Gastroesophageal sphincter (tissue), 4 donors: Measurements from ENCODE around the gene CACNA1C. TPM values are rescaled to one million over a fixed set of nuclear protein-coding genes. Genes with fewer than 3 reads are reported as not detected.
A peak's percentile ranks its signal among the peaks of the same experiment; 100 is the strongest.

ENCODE experiments used
- ATAC-seq: fragments of 150-250 bp; one replicate; pipeline ENCODE4 v1.9.1; 2016; ENCODE audit warnings: mild to moderate bottlenecking, moderate library complexity
- H3K27ac ChIP-seq, 4 donors: fragments of 200-600 bp; sonication (generic) in 3 of 4; 1 replicate in 3 of 4; 2 replicates in 1 of 4; pipeline ENCODE4 v1.5.1; 2016 to 2019
- H3K27me3 ChIP-seq: fragments of 200-600 bp; sonication (generic); one replicate; pipeline ENCODE4 v1.5.1; 2019
- H3K36me3 ChIP-seq, 2 donors: fragments of 200-600 bp; sonication (generic); one replicate each; pipeline ENCODE4 v1.5.1; 2019; ENCODE audit warnings: control low read depth in 1 of 2
- H3K4me1 ChIP-seq, 3 donors: fragments of 200-600 bp; sonication (generic); 1 replicate in 2 of 3; 2 replicates in 1 of 3; pipeline ENCODE4 v1.5.1; 2016 to 2019; ENCODE audit warnings: control low read depth in 2 of 3
- H3K4me3 ChIP-seq, 2 donors: fragments of 200-600 bp; sonication (generic); one replicate each; pipeline ENCODE4 v1.5.1; 2019; ENCODE audit warnings: mild to moderate bottlenecking in 1 of 2, moderate library complexity in 1 of 2
- H3K9me3 ChIP-seq, 3 donors: fragments of 200-600 bp; sonication (generic); one replicate each; pipeline ENCODE4 v1.5.1; 2017 to 2019; ENCODE audit warnings: control low read depth in 2 of 3
- CTCF ChIP-seq, 4 experiments: fragments of 200-600 bp in 2 of 4; fragments of 450-650 bp in 2 of 4; sonication (generic) in 1 of 4; IDR thresholded peaks; one replicate each; pipeline ENCODE4 v1.5.1; 2017 to 2019; ENCODE audit warnings: antibody characterized with exemption in 4 of 4, mild to moderate bottlenecking in 2 of 4, moderate library complexity in 2 of 4
- EP300 ChIP-seq: sonication (generic); formaldehyde crosslinking; IDR thresholded peaks from one replicate; pipeline ENCODE4 v1.6.1; 2017; ENCODE audit warnings: antibody characterized with exemption, mild to moderate bottlenecking
- POLR2A ChIP-seq, 2 donors: fragments of 450-650 bp; IDR thresholded peaks; one replicate each; pipeline ENCODE4 v1.6.1; 2017; ENCODE audit warnings: antibody characterized with exemption in 2 of 2, mild to moderate bottlenecking in 2 of 2, moderate library complexity in 1 of 2
- POLR2AphosphoS5 ChIP-seq: sonication (generic); formaldehyde crosslinking; IDR thresholded peaks from one replicate; pipeline ENCODE4 v1.6.1; 2017; ENCODE audit warnings: antibody characterized with exemption
- WGBS, 2 donors: methylation state at CpG; one replicate each; pipeline ENCODE4 v1.1.5; 2018; ENCODE audit warnings: low coverage in 1 of 2; 5-methylcytosine and 5-hydroxymethylcytosine counted together
- total RNA-seq, 4 donors: library from RNA; depleted of rRNA; stranded (reverse); fragments of >200 nt; gene quantifications; one replicate each; pipeline ENCODE4 v1.1.0, GENCODE V29; 2016

The CACNA1C gene
- total RNA-seq, 4 donors from 2014 or later = 22.9 to 96.2 (median 41.4) TPM

- Histone ChIP-seq H3K27me3 (no peaks in the 10 kb centered on the region), H3K4me3 (no peak overlapping the region), H3K9me3 (no peaks in the 10 kb centered on the region), H3K27ac (peak overlapping the region in 1 of 4 donors; percentile 29), H3K36me3 (no peaks in the 10 kb centered on the region), H3K4me1 (peaks cover 0 to 77% (median 19%) of the 10 kb centered on the region in 3 donors)
- ATAC-seq = no peak
- 64 to 73% methylated on average over 5 of the region's 5 CpGs for WGBS, 2 donors
- TF ChIP-seq POLR2AphosphoS5 (no peak), EP300 (no peak), CTCF (IDR thresholded peaks at IDR 0.05) (no peak), POLR2A (IDR thresholded peaks at IDR 0.05) (no peak)
Measured at GRCh38 chr12:2151391-2151790, 98.6 kb downstream of the CACNA1C start.

DNA sequence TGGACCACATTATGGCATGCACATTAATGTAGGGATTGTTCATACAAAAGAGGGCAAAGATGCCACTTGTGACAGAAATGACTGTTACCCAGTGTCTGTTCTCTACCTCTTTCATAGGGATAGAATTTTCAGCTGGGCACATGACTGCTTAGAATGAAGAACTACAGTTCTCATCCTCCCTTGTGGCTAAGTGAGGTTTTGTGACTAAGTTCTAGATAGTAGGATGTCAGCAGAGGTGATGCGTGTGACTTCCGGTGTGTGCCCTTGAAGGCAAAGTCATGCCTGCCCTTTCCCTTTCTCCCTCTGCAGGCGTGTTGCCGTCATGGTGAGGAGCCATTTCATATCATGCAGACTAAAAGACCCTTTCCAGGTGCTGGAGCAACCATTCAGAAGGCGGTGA lies 99.3 kb downstream of the CACNA1C start:
- no peak overlapping the region for H3K4me3 ChIP-seq
- peak overlapping the region in 3 of 4 donors; percentile 29 to 77 (median 72) for H3K27ac ChIP-seq
- no peak for TF ChIP-seq CTCF (IDR thresholded peaks at IDR 0.05)
- no peak for TF ChIP-seq POLR2A (IDR thresholded peaks at IDR 0.05)
- no peak for TF ChIP-seq EP300
- TF ChIP-seq POLR2AphosphoS5 = no peak
- H3K4me1 ChIP-seq = peaks cover 0 to 70% (median 17%) of the 10 kb centered on the region in 3 donors
- no peaks in the 10 kb centered on the region for H3K9me3 ChIP-seq
- H3K36me3 ChIP-seq = no peaks in the 10 kb centered on the region
- H3K27me3 ChIP-seq = no peaks in the 10 kb centered on the region
- 94% methylated on average over 5 of the region's 5 CpGs; no CpG with 5 or more reads in 1 of the 2 donors for WGBS, 2 donors
- no peak for ATAC-seq

GRCh38 chr12:2154050-2154449 lies 101.3 kb downstream of the CACNA1C start:
- peaks cover 0 to 60% (median 16%) of the 10 kb centered on the region in 3 donors for H3K4me1 ChIP-seq
- ATAC-seq = peak; percentile 54
- TF ChIP-seq CTCF (IDR thresholded peaks at IDR 0.05) (no peak), EP300 (no peak), POLR2A (IDR thresholded peaks at IDR 0.05) (no peak), POLR2AphosphoS5 (no peak)
- peak overlapping the region; percentile 16 to 81 (median 74) for H3K27ac ChIP-seq
- no peaks in the 10 kb centered on the region for H3K27me3 ChIP-seq
- no peaks in the 10 kb centered on the region for H3K9me3 ChIP-seq
- WGBS, 2 donors = 0 to 11% methylated on average over 2 of the region's 9 CpGs
- H3K36me3 ChIP-seq = no peaks in the 10 kb centered on the region
- no peak overlapping the region for H3K4me3 ChIP-seq

DNA sequence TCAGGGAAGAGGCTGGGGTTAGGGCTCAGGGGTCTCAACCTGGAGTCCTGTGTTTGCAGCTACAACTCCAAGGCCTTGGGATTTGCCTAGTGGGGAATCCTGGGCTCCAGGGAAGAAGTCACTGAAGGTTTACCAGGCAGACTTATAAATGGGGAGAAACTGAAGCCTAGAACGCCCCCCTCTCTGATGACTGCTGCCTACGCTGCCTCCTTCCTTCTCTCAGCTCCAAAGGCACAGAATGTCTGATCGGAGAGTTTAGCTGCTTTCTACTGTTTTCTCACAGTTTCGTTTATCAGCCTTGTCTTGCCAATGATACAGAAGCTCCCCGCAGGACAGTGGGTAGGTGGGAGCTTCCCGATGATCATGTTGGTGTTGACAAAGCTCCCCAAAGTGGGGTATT lies 101.7 kb downstream of the CACNA1C start:
- 89 to 100% methylated on average over 1 to 3 of the region's 6 CpGs for WGBS, 2 donors
- H3K36me3 ChIP-seq = no peaks in the 10 kb centered on the region
- TF ChIP-seq CTCF (IDR thresholded peaks at IDR 0.05) = no peak
- TF ChIP-seq POLR2A (IDR thresholded peaks at IDR 0.05) = no peak
- no peak for TF ChIP-seq POLR2AphosphoS5
- no peak for TF ChIP-seq EP300
- H3K27me3 ChIP-seq = no peaks in the 10 kb centered on the region
- H3K9me3 ChIP-seq = no peaks in the 10 kb centered on the region
- ATAC-seq = no peak
- H3K4me3 ChIP-seq = no peak overlapping the region
- peak overlapping the region in 3 of 4 donors; percentile 72 to 81 (median 77) for H3K27ac ChIP-seq
- H3K4me1 ChIP-seq = peaks cover 0 to 59% (median 16%) of the 10 kb centered on the region in 3 donors

- no peak overlapping the region for H3K27ac ChIP-seq
- H3K9me3 ChIP-seq = no peaks in the 10 kb centered on the region
- no peak overlapping the region for H3K4me3 ChIP-seq
- H3K27me3 ChIP-seq = no peaks in the 10 kb centered on the region
- H3K4me1 ChIP-seq = peaks cover 0 to 68% (median 19%) of the 10 kb centered on the region in 3 donors
- 83 to 85% methylated on average over 3 to 5 of the region's 5 CpGs for WGBS, 2 donors
- no peak for ATAC-seq
- TF ChIP-seq CTCF (IDR thresholded peaks at IDR 0.05) (no peak), POLR2A (IDR thresholded peaks at IDR 0.05) (no peak), EP300 (no peak), POLR2AphosphoS5 (no peak)
- H3K36me3 ChIP-seq = no peaks in the 10 kb centered on the region
Measured at GRCh38 chr12:2156333-2156732, 103.5 kb downstream of the CACNA1C start.
